Amniotic epithelial cell (primary cell): Measurements from ENCODE around the gene IL18R1.

Experiments
- DNase-seq: peaks from one replicate; pipeline ENCODE4 v3.0.0-alpha.2; 2010; ENCODE audit warnings: low read depth

IL18R1 gene

DNA sequence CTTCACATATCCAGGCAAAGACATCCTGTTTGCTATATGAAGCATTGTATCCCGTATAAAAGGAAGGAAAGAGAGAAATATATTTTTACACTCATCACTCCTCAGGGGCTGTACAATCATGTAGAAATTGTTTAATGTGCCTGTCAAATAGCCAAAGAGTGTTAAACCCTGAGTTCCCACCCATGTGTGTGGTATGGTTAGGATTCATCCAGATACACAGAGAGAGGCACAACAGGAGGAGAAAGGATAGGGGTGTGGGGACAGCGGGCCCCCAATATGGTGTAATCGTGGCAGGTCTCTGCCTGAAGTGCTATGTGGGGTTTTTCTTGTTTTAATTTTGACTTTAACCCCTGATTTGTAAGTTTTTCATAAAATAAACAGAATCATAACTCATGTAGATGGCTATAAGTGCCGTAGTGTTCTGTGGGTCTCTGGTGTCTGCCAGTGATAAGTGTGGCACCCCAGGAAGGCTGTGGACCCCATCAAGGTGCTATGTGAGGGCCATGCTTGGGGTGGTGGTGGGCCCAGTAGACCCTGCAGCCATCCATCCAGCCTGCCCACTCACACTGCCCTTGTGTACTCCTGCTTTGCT is 10.2 kb upstream of the IL18R1 start:
- peak; percentile 23 for DNase-seq

DNA sequence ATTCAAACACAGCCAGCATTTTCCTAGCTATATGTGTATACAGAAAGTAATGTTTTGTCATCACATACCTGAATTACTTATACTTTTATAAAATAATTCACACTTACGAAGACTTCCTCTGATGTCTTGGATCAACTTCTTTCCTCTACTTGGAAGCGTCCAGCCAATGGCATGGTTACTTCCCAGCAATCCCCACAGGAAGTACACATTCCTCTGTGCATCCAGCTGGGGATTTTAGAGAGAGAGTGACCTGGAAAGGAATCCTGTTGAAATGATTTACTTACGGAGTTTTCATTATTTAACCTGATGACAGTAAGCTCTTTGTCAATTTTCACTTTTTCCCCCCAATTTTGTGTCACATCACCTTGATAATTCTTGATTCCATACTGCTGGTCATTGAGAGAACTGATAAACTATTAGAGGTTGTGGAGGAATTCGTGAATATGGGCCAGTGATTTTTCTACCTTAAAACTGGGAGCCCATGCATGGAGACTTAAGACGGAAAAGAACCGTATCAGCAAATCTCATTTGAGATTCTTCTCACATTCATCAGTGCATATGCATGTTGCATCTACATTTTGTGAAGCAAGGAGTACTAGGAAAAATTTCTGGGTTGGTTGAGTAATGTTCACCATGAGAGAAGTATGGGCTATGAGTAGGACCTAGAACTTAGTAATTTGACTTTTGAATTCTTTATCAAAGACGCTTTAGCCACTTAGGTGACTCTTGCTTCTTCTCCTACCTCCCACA is 9.0 kb upstream of the IL18R1 start:
- DNase-seq = peak; percentile 26

DNA sequence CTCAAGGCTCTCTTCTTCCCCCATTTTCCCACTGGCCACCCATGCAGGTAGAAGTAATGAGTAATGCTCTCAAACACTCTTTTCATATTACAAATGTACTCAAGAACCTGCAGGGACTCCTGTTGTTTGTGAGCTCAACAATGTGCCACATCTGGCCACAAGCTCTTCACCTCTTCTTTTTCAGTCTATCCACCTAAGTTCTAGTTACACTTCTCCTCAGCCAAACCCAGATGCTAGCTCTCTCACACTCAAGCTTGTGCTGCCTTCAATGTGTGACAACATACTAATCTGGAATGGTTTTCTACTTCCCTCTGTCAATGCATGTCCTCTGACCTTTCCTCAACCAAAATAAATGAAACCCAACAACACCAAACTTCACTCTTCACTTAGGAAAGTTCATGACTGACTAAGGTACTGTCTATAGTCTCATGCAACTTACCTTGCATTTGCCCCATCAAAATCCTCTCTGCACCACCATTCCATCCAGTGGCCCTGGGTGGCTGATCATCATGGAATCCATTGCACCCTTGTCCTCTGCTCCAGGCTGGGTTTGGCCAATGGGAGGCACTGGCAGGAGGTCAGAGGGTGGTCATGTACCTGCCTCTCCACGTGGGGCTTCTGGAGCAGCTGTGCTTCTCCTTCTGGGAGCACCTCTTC is 5.3 kb upstream of the IL18R1 start:
- no peak for DNase-seq

DNA sequence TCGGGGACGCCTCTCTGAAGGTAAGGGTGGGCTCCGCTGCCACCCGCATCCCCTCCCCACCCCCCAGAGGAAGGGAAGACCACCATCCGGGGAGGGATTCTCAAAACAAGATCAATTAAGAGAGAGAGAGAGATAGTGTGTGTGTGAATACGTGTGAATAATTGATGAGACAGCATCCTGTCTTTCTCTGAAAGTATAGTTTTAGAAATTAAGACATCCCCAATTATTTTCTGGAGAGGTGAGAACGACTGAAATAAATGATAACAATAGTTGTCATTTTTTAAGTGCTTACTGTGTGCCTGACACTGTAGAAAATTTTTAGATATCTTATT is 751 bp downstream of the IL18R1 start:
- DNase-seq = no peak

DNA sequence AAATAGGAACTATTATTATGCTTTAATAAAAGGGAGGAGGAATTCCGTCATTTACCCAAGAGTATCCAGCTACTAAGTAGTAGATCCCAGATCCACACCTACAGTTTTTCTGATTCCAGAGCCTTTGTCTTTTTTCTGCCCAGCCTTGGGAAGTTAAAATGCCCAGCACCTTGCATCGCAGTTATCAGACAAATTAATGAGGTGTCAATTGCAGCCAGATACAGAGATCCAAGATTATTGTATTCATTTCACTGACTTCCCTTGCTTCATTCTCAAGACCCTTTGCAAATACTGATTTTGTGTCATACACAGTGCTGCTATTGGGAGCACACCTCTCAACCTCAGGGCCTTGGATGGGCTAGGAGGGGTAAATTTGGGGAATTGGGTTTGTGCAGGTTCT is 1.1 kb downstream of the IL18R1 start:
- DNase-seq = no peak

DNA sequence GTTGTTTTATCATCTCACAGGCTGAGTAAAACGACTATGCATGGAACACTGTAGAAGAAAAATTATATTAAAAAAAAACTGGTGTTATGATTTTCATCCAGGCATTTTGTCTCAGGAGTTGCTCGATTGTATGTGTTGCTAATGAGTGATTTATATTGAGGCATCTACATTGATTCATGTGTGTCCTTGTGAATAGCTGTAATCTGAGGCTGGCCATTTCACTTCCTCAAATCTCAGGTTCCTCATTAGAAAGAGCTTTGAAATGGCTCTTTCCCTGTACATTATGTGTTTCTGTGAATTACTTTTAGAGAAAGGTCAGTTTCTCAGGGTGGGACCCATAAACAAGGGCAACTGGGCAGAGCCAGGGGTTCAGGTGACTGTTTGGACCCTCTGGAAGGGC is 2.3 kb downstream of the IL18R1 start:
- peak; percentile 28 for DNase-seq

DNA sequence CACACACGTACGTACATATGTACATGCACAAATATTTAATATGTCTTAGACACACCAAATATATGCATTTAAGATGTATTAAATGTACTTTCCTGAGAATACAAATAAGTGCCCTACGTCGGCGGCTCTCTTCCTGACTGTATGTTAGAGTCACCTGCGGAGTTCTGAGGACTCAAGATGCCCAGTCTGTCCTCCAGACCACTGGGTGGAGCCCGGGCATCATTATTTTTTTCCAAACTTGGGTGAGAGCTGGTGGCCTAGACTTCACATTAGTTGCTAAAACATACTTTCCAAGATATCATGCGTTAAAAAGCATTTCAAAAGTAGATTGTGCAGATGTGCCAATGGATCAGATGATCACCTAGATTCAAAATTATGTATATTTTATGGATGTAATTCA is 2.9 kb downstream of the IL18R1 start:
- no peak for DNase-seq

DNA sequence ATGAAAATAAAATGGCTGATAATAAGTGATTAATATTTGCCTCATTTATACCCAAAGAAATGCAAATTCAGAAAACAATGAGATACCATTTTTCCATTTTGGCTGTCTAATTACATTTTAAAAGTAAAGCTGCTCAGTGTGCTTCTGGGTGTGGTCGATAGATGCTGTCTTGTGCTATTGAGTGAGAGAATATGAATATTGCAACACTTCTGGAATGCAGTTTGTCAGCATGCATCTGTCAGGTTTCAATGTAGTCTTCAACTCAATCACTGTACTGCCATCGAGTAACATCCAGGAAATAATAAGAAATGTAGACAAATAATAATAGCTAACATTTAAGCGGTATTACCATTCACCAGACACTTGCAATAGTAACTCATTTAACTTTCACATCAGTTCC is 3.9 kb downstream of the IL18R1 start:
- DNase-seq = peak; percentile 27

DNA sequence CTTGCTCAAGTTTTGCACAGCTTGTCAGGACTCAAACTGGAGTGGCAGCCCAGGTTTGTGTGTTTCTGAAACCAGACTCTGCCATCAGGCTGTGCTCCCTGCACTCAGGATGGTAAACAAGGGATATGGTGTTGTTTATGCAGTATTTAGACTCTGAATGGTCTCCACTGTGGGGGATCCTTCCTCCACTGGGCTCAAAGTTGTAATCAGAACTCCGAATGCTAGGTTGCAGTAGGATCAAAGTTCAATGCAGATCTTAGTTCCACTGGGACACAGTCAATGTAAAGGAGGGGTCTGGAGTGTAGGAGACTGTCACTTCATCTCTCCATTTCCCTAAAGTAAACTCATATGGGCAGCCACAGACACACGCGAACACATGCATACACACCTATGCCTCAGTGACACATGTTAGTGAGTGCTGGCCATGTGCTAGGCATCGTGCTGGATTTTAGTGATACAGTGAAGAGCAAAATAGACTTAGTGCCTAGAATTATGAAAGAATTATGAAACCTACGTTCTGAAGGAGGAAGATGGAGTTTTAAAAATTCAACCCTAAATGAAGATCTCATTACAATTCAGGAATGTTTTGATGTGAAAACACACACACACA is 6.1 kb downstream of the IL18R1 start:
- no peak for DNase-seq

DNA sequence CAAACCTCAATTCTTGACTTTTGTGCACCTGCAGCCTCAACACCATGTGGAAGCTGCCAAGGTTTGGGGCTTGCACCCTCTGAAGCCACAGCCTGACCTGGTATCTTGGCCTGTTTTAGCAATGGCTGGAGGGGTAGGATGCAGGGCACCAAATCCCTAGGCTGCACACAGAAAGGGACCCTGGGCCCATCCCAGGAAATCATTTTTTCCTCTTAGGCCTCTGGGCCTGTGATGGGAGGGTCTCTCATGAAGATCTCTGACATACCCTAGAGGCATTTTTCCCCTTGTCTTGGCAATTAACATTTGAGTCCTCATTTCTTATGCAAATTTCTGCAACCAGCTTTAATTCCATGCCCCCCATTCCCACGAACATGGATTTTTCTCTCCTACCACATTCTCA is 10.2 kb downstream of the IL18R1 start:
- DNase-seq = no peak

DNA sequence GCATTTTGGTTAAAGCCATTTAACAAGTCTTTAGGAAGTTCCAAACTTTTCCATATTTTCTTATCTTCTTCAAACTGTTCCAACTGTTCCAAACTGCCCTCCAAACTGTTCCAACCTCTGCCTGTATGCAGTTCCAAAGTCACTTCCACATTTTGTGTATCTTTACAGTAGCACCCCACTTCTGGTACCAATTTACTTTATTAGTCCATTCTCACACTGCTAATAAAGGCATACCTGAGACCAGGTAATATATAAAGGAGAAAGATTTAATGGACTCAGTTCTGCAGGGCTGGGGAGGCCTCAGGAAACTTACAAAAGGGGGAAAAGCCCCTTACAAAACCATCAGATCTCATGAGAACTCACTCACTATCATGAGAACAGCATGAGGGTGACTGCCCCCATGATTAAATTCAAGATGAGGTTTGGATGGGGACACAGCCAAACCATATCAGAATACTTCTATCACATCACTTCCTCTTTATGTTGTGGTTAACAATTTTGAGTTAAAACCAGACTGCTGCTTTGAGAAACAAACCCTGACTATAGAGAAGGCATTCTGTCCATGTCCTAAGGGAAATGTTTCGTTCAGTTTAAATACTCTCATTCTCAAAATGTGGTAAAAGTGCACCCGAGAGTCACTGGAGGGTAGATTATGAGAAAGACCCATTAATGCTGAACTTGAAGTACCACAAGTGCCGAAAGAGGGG is 11.0 kb downstream of the IL18R1 start:
- no peak for DNase-seq

DNA sequence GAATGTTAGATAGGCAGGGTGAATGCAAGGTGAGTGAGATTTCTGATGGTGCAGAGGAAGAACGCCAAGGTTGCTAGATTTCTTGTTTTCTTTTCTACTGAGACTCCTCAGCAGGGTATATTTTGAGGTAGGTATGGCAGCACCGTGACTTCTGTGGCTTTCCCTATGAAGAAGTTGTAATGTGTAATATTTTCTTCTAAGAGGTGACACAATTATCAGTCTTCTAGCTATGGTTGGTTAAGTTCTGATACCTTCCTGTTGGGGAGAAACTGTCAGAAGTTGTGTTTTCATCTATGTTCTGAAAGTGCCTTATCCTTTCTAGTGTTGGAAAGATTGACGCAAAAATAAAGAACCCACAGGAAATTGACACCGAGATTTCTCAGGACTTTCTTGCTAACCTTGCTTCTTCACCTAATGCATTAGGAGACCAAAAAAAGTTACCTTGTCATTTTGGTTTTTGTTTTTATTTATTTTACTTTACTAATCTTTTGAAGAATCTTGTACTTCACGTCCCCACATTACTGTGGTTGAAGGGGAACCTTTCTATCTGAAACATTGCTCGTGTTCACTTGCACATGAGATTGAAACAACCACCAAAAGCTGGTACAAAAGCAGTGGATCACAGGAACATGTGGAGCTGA is 11.9 kb downstream of the IL18R1 start:
- no peak for DNase-seq

DNA sequence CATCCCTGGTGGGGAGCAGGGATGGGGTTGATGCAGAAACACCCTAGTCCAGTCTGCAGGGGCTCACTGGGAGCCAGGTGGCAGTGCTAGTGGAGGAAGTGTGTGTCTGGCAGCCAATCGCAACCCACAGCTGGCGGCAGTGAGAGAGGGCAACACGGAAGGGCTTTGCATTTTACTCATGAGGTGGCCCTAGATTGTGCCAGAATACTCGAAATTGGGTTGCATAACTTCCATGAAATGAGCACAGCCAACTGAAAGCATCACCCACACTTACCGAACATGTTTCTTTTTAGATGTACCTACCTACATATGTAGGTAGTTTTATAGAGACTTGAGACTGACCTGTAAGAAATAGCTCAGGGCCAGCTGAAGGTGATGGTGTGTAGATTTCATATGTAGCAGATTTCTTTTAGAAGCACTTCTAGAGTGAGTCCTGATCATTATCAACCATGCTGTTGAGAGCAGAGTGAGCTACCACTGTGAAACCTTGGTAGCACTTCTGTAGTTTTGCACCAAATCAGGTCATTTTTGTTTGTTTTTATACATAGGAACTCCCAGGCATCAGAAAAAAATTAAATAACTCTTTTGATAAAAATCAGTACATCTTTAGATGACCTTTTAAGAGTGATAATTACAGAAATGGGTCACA is 13.0 kb downstream of the IL18R1 start:
- no peak for DNase-seq

DNA sequence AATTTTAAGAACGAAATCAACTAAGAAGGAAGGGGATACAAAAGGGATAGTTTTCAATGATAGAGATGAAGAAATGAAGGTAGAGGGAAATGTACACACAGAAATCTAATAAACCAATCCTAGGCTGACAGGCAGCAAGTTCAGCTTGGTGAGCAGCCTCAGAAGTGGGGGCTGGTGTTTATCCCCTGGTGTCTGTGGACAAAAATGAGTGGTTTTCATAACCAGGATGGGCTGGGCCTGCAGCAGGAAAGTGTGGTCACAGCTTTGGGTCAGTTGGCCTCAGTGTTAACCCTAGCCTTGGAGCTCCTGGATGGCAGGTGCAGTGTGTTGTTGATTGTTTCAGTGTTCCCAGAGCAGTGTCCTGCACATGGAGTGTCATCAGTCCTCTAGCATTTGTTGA is 14.3 kb downstream of the IL18R1 start:
- no peak for DNase-seq

DNA sequence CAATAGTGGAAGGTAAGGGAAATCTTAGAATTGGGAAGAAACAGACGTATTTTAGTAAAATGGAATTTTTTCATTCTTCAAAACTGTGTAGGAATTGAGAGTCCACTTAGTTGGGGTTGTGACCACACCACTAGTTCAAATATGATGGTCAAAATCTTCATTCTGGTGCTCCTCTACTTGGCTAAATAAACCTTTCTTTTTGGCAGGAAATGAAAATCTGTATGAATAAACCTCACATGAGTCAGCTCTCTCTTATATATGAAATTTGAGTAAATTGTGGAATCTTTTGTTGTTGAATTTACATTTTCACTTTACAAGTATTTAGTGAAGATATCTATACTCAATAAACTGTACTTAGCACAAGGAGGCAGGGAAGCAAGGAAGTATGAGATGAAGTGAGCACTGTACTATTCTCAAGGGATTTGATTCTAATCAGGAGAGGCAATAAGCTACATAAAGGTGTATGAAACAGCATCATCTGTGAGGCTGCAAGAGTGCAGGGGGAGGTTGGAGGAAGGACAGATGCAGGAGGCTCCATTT is 20.5 kb downstream of the IL18R1 start:
- no peak for DNase-seq

DNA sequence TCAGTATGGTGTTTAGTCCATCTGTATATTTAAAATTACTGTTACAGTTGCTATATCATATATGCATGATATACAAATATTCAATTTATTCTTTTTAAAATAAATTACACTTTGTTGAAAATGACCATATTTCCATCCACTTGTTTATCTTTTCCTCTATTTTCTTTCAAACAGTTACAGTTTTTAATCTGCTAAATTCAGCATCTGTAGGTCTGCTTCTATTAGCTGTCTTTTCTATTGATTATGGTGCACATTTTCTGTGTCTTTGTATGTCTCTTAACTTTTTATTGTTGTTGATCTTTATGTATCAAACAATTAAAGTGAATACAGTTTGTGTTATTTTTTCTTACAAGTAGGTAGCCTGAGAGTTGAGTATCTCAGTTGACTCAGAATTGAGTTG is 28.1 kb downstream of the IL18R1 start:
- DNase-seq = no peak

DNA sequence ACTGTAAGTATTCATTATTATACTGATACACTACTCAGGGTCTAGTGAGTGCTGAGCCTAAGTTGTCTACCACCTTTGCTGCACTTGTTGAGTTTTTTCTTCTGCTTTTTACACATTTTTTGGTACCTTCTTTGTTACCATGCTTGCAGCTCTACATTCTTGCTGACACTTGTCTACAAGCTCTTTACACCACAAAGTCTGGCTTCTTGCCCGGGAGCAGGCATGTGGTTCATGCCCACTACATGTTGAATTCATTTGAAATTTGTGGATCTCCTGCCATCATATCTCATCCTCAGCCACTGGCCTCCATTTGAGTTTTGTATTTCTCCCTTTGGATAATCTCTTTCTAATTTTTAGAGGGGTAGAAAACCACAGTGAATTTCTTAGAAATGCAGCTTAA is 29.9 kb downstream of the IL18R1 start:
- DNase-seq = peak; percentile 44

DNA sequence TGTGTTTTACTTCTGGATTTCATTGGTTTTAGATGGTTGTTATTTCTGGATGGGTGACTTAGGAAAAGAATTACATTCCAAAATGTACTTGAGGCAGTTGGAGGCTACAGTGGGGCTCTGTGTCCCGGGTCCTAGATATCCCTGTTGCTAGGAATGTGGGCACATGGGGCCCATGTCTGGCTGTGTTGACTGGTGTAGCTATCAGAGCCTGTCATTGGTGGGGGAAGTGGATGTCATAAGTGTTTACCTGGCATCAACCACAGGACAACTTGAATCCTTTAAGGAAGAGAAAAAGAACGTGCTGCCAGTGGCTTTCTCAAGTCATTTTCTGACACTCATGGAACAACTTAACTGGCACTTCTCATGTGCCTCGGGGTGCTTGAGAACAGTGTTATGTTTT is 30.4 kb downstream of the IL18R1 start:
- DNase-seq = no peak

DNA sequence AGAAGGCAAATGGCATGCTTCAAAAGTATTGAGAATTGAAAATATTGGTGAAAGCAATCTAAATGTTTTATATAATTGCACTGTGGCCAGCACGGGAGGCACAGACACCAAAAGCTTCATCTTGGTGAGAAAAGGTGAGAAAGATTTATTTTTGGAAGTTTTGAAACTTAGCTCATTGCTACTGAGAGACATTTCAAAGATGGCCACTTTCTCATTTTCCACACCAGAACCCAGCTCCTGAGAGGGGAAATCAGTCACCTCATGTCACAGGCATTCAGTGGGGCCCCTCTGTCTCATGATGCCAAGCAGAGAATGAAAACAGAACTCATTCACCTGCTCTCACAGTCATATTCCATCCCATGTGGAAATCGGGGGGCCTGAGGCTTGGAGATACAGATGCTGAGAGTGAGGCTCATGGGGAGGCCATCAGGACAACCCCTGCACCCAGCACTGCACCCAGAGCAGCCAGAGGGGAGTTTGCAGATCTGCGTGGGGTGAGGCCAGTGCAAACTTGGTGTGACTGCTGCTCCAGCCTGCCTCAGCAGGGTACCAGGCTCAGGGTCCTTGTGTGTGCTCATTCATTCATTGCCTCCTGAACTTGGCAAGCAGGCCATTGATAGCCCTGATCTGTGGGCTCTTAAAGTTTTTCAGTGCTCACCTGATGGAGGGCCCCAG is 31.4 kb downstream of the IL18R1 start:
- no peak for DNase-seq

DNA sequence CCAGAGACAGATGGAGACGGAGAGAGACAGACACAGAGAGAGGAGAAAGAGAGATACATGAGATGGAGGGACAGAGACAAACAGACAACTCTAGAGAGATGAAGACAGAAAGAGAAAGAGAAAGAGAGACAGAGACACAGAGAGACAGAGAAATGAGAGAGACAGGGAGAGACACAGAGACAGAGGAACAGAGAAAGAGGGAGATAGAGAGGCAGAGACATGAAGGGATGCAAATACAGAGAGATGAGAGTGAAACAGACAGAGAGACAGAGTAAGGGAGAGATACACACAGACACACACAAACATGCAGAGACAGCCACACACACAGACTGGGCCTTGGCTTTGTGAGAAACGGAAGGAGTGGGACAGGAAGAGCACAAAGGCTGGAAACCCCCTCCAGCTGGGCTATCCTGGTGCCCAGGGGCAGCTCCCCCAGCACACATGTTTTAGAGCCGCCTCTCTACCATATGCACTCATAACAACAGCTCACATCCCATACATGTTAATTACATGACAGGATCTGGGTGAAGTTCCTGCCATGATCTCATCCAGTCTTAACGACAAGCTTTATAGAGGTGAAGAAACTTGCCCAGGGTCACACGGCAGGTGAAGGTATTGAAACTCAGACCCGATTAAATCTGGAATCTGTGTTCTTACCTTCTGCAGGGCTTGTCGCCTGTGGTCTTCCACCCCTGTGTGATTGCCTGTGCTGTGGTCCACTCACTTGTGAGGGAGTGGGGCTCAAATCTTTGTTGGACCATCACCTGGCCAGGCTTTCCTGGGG is 32.4 kb downstream of the IL18R1 start:
- DNase-seq = no peak
